ENCODE measurements around the gene GTPBP1. TPM values are rescaled to one million over a fixed set of nuclear protein-coding genes. Genes with fewer than 3 reads are reported as not detected.
A peak's percentile ranks its signal among the peaks of the same experiment; 100 is the strongest.

The GTPBP1 gene
- total and polyA plus RNA-seq, 2 of the 13 experiments (the other 11 are each of a cell fraction or from before 2014, with no cell fraction given), result 22.3 to 27.0 TPM

DNA sequence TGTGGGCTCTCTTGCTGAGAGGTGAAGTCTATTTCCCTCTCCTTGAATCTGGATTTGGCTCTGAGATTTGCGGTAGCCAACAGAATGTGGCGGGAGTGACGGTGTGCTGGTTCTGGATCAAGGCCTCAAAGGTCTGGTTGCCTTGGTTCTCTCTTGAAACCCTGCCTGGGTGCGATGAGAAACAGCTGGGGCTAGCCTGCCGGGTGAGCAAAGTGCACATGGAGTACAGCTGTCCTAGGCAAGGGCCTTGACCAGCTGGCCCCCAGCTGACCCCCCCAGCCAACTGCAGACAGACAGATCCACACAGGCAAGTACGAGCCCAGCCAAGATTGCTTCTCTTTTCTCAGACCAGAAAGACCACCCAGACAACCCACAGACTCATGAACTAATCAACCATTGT is 39.2 kb downstream of the GTPBP1 start (continued):
- TF ChIP-seq, protein P1, sequence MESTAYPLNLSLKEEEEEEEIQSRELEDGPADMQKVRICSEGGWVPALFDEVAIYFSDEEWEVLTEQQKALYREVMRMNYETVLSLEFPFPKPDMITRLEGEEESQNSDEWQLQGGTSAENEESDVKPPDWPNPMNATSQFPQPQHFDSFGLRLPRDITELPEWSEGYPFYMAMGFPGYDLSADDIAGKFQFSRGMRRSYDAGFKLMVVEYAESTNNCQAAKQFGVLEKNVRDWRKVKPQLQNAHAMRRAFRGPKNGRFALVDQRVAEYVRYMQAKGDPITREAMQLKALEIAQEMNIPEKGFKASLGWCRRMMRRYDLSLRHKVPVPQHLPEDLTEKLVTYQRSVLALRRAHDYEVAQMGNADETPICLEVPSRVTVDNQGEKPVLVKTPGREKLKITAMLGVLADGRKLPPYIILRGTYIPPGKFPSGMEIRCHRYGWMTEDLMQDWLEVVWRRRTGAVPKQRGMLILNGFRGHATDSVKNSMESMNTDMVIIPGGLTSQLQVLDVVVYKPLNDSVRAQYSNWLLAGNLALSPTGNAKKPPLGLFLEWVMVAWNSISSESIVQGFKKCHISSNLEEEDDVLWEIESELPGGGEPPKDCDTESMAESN (CRISPR knock-in tag; conservative IDR thresholded peaks at IDR 0.05), result 0 out of 2 replicates have a peak, but pooled peaks have one; percentile 41
- TF ChIP-seq, protein P2, sequence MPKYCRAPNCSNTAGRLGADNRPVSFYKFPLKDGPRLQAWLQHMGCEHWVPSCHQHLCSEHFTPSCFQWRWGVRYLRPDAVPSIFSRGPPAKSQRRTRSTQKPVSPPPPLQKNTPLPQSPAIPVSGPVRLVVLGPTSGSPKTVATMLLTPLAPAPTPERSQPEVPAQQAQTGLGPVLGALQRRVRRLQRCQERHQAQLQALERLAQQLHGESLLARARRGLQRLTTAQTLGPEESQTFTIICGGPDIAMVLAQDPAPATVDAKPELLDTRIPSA (CRISPR knock-in tag; IDR thresholded peaks at IDR 0.05; ENCODE audit: borderline replicate concordance), result no peak
- TF ChIP-seq, protein P3, sequence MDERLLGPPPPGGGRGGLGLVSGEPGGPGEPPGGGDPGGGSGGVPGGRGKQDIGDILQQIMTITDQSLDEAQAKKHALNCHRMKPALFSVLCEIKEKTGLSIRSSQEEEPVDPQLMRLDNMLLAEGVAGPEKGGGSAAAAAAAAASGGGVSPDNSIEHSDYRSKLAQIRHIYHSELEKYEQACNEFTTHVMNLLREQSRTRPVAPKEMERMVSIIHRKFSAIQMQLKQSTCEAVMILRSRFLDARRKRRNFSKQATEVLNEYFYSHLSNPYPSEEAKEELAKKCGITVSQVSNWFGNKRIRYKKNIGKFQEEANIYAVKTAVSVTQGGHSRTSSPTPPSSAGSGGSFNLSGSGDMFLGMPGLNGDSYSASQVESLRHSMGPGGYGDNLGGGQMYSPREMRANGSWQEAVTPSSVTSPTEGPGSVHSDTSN (CRISPR knock-in tag; IDR thresholded peaks at IDR 0.05), result no peak
- TF ChIP-seq, protein P4, sequence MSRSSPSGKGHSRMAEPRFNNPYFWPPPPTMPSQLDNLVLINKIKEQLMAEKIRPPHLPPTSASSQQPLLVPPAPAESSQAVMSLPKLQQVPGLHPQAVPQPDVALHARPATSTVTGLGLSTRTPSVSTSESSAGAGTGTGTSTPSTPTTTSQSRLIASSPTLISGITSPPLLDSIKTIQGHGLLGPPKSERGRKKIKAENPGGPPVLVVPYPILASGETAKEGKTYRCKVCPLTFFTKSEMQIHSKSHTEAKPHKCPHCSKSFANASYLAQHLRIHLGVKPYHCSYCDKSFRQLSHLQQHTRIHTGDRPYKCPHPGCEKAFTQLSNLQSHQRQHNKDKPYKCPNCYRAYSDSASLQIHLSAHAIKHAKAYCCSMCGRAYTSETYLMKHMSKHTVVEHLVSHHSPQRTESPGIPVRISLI (CRISPR knock-in tag; IDR thresholded peaks at IDR 0.05; ENCODE audit: borderline replicate concordance), result no peak
- TF ChIP-seq TOE1 (CRISPR knock-in tag; IDR thresholded peaks at IDR 0.05) (no peak), FOSL2 (CRISPR knock-in tag; IDR thresholded peaks at IDR 0.05) (no peak), ZNF501 (CRISPR knock-in tag; IDR thresholded peaks at IDR 0.05) (peak; percentile 24; the same call in 1 of the 2 replicates), ZSCAN20 (CRISPR knock-in tag; IDR thresholded peaks at IDR 0.05; ENCODE audit: borderline replicate concordance) (no peak), BRCA1 (CRISPR knock-in tag; IDR thresholded peaks at IDR 0.05) (no peak), U2AF1 (optimal IDR thresholded peaks at IDR 0.05; ENCODE audit: low read depth, low read length) (no peak), ZNF121 (CRISPR knock-in tag; IDR thresholded peaks at IDR 0.05) (no peak), HCFC1 (IDR thresholded peaks at IDR 0.05; ENCODE audit: low read depth, low read length) (no peak), BCL6 (CRISPR knock-in tag; IDR thresholded peaks at IDR 0.05) (no peak), ATM (IDR thresholded peaks at IDR 0.05; ENCODE audit: borderline replicate concordance) (no peak), NONO (IDR thresholded peaks at IDR 0.05) (no peak), NONO (CRISPR knock-in tag; conservative IDR thresholded peaks at IDR 0.05) (0 out of 2 replicates have a peak, but pooled peaks have one; percentile 30), KLF12 (CRISPR knock-in tag; IDR thresholded peaks at IDR 0.05; ENCODE audit: borderline replicate concordance) (no peak), ZNF567 (CRISPR knock-in tag; IDR thresholded peaks at IDR 0.05; ENCODE audit: borderline replicate concordance) (no peak)
- TF ChIP-seq, protein P5, sequence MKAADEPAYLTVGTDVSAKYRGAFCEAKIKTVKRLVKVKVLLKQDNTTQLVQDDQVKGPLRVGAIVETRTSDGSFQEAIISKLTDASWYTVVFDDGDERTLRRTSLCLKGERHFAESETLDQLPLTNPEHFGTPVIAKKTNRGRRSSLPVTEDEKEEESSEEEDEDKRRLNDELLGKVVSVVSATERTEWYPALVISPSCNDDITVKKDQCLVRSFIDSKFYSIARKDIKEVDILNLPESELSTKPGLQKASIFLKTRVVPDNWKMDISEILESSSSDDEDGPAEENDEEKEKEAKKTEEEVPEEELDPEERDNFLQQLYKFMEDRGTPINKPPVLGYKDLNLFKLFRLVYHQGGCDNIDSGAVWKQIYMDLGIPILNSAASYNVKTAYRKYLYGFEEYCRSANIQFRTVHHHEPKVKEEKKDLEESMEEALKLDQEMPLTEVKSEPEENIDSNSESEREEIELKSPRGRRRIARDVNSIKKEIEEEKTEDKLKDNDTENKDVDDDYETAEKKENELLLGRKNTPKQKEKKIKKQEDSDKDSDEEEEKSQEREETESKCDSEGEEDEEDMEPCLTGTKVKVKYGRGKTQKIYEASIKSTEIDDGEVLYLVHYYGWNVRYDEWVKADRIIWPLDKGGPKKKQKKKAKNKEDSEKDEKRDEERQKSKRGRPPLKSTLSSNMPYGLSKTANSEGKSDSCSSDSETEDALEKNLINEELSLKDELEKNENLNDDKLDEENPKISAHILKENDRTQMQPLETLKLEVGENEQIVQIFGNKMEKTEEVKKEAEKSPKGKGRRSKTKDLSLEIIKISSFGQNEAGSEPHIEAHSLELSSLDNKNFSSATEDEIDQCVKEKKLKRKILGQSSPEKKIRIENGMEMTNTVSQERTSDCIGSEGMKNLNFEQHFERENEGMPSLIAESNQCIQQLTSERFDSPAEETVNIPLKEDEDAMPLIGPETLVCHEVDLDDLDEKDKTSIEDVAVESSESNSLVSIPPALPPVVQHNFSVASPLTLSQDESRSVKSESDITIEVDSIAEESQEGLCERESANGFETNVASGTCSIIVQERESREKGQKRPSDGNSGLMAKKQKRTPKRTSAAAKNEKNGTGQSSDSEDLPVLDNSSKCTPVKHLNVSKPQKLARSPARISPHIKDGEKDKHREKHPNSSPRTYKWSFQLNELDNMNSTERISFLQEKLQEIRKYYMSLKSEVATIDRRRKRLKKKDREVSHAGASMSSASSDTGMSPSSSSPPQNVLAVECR (CRISPR knock-in tag; IDR thresholded peaks at IDR 0.05; ENCODE audit: borderline replicate concordance), result peak; percentile 52; the same call in 1 of the 2 replicates
- TF ChIP-seq, protein P6, sequence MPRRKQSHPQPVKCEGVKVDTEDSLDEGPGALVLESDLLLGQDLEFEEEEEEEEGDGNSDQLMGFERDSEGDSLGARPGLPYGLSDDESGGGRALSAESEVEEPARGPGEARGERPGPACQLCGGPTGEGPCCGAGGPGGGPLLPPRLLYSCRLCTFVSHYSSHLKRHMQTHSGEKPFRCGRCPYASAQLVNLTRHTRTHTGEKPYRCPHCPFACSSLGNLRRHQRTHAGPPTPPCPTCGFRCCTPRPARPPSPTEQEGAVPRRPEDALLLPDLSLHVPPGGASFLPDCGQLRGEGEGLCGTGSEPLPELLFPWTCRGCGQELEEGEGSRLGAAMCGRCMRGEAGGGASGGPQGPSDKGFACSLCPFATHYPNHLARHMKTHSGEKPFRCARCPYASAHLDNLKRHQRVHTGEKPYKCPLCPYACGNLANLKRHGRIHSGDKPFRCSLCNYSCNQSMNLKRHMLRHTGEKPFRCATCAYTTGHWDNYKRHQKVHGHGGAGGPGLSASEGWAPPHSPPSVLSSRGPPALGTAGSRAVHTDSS (CRISPR knock-in tag; conservative IDR thresholded peaks at IDR 0.05), result no peak
